K562 (cell line): ENCODE results near the gene JUP. TPM values are rescaled to one million over a fixed set of nuclear protein-coding genes. Genes with fewer than 3 reads are reported as not detected.

Source experiments
- ARID1B ChIP-seq: fragments of 450-650 bp; IDR thresholded peaks from 2 replicates; pipeline ENCODE4 v1.6.1; 2016; ENCODE audit warnings: antibody characterized with exemption, mild to moderate bottlenecking, inconsistent platforms
- DPF2 ChIP-seq: fragments of 450-650 bp; IDR thresholded peaks from 2 replicates; pipeline ENCODE4 v1.6.1; 2016
- HMG20A ChIP-seq: fragments of 450-650 bp; formaldehyde crosslinking; conservative IDR thresholded peaks from 2 replicates; pipeline ENCODE4 v1.4.0; 2020; ENCODE audit warnings: mild to moderate bottlenecking, mixed read lengths
- KAT2B ChIP-seq: IDR thresholded peaks from one replicate; pipeline ENCODE4 v1.6.1; 2012; ENCODE audit warnings: low read depth, mild to moderate bottlenecking, control low read depth, inconsistent platforms, low read length, moderate library complexity
- LCOR ChIP-seq: sonication (generic); formaldehyde crosslinking; IDR thresholded peaks from 2 replicates; pipeline ENCODE4 v1.8.0; 2022; ENCODE audit warnings: mild to moderate bottlenecking, missing genetic modification reagents
- MIER1 ChIP-seq: fragments of 450-650 bp; IDR thresholded peaks from 2 replicates; pipeline ENCODE4 v1.6.1; 2016; ENCODE audit warnings: antibody characterized with exemption, mild to moderate bottlenecking, low read depth
- MTA1 ChIP-seq: fragments of 450-650 bp; IDR thresholded peaks from 2 replicates; pipeline ENCODE4 v1.6.1; 2017; ENCODE audit warnings: borderline replicate concordance
- MXI1 ChIP-seq: IDR thresholded peaks from 2 replicates; pipeline ENCODE4 v1.6.1; 2011; ENCODE audit warnings: low read depth, mild to moderate bottlenecking, improper control_type of control experiment, low read length
- NFE2 ChIP-seq: IDR thresholded peaks from 2 replicates; pipeline ENCODE4 v1.6.1; 2014; ENCODE audit warnings: antibody characterized with exemption, low read depth
- RFX7 ChIP-seq: fragments of 250-450 bp; sonication (Bioruptor Pico); IDR thresholded peaks from 2 replicates; pipeline ENCODE4 v1.5.1; 2021; ENCODE audit warnings: mild to moderate bottlenecking
- RNF2 ChIP-seq: sonication (generic); IDR thresholded peaks from 2 replicates; pipeline ENCODE4 v1.6.1; 2016
- TCF3 ChIP-seq: sonication (generic); formaldehyde crosslinking; IDR thresholded peaks from 2 replicates; pipeline ENCODE4 v1.4.0; 2020; ENCODE audit warnings: mild to moderate bottlenecking, missing genetic modification reagents
- ZBTB17 ChIP-seq: fragments of 450-650 bp; formaldehyde crosslinking; IDR thresholded peaks from 2 replicates; pipeline ENCODE4 v1.4.0; 2020; ENCODE audit warnings: mild to moderate bottlenecking
- ZKSCAN1 ChIP-seq: fragments of 150-350 bp; IDR thresholded peaks from 2 replicates; pipeline ENCODE4 v1.6.1; 2016; ENCODE audit warnings: low read depth, low read length
- ZNF384 ChIP-seq: IDR thresholded peaks from 2 replicates; pipeline ENCODE4 v1.6.1; 2012; ENCODE audit warnings: low read depth, low read length, improper control_type of control experiment
- polyA plus RNA-seq, 8 experiments: library from polyadenylated mRNA; depleted of rRNA in 4 of 8; stranded (reverse) in 5 of 8; unstranded in 3 of 8; fragments of >200 nt; fragmentation: Nextera tagmentation in 2 of 8; fragmentation: Illumina TruSeq in 1 of 8; extraction: Ambion mirVana in 2 of 8; extraction: Trizol in 1 of 8; gene quantifications; 2 replicates each; pipeline versions ENCODE4 v1.2.1 to v1.2.3, GENCODE V29; 2011 to 2014; ENCODE audit warnings: inconsistent platforms in 1 of 8, missing spikeins in 1 of 8
- total RNA-seq, 7 experiments: library from RNA; depleted of rRNA in 6 of 7; stranded (reverse); fragments of >200 nt in 6 of 7; fragmentation: Illumina TruSeq in 2 of 7; extraction: Trizol in 2 of 7; gene quantifications; 2 replicates each; pipeline versions ENCODE4 v1.2.1 to v1.2.3, GENCODE V29; 2011 to 2021; ENCODE audit warnings: low replicate concordance in 1 of 7
- TF ChIP-seq, protein P1 (sequence below): sonication (generic); formaldehyde crosslinking; IDR thresholded peaks from 2 replicates; pipeline ENCODE4 v1.8.0; 2022; ENCODE audit warnings: mild to moderate bottlenecking, missing genetic modification reagents
- TF ChIP-seq, protein P2 (sequence below): fragments of 250-450 bp; sonication (Bioruptor Pico); IDR thresholded peaks from 2 replicates; pipeline ENCODE4 v1.4.0; 2020; ENCODE audit warnings: mild to moderate bottlenecking, moderate library complexity, borderline replicate concordance
- TF ChIP-seq, protein P3 (sequence below): fragments of 450-650 bp; IDR thresholded peaks from 2 replicates; pipeline ENCODE4 v1.6.1; 2018; ENCODE audit not compliant: partially characterized antibody
- TF ChIP-seq, protein P4 (sequence below): fragments of 250-450 bp; sonication (Bioruptor Pico); IDR thresholded peaks from 2 replicates; pipeline ENCODE4 v1.8.0; 2021; ENCODE audit warnings: moderate library complexity, mild to moderate bottlenecking, inconsistent platforms

Gene JUP
- total and polyA plus RNA-seq, 9 of the 15 experiments (the other 6 are each of a cell fraction or from before 2014, with no cell fraction given) = 6.4 to 177 (median 31.2) TPM

DNA sequence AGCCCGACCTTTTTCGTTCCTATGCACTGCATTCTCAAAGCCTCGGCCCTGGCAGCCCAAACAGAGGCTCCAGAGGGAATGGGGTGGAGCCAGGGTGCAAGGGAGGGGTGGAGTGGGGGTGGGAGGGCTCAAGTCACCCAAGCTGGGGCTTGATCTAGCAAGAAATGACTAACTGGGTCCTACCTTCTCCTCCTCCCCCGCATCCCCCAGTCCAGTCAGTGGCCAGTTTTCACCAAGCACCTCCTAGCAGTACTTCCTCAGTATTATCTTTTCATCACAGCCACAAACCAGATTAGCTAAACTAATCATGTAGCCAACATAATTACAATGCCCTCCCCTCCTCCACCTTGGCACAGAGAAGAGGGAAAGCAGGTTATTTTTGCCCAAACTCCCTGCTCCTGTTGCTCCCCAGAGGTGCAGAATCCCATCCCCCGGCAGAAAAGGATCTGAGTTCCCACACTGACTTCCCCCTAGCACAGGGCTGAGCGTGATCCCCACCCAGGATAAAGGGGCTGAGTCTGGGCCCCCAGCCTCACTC is 2.2 kb downstream of the JUP start (continued):
- TF ChIP-seq, protein P1, sequence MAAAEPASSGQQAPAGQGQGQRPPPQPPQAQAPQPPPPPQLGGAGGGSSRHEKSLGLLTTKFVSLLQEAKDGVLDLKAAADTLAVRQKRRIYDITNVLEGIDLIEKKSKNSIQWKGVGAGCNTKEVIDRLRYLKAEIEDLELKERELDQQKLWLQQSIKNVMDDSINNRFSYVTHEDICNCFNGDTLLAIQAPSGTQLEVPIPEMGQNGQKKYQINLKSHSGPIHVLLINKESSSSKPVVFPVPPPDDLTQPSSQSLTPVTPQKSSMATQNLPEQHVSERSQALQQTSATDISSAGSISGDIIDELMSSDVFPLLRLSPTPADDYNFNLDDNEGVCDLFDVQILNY (CRISPR knock-in tag) = no peak
- TF ChIP-seq ZNF384 = no peak
- TF ChIP-seq DPF2 = peak; percentile 94
- peak; percentile 85; the same call in 1 of the 2 replicates for TF ChIP-seq MTA1
- TF ChIP-seq ARID1B = peak; percentile 92
- TF ChIP-seq RNF2 = peak; percentile 72; the same call in 1 of the 2 replicates
- TF ChIP-seq KAT2B = no peak
- TF ChIP-seq, protein P2, sequence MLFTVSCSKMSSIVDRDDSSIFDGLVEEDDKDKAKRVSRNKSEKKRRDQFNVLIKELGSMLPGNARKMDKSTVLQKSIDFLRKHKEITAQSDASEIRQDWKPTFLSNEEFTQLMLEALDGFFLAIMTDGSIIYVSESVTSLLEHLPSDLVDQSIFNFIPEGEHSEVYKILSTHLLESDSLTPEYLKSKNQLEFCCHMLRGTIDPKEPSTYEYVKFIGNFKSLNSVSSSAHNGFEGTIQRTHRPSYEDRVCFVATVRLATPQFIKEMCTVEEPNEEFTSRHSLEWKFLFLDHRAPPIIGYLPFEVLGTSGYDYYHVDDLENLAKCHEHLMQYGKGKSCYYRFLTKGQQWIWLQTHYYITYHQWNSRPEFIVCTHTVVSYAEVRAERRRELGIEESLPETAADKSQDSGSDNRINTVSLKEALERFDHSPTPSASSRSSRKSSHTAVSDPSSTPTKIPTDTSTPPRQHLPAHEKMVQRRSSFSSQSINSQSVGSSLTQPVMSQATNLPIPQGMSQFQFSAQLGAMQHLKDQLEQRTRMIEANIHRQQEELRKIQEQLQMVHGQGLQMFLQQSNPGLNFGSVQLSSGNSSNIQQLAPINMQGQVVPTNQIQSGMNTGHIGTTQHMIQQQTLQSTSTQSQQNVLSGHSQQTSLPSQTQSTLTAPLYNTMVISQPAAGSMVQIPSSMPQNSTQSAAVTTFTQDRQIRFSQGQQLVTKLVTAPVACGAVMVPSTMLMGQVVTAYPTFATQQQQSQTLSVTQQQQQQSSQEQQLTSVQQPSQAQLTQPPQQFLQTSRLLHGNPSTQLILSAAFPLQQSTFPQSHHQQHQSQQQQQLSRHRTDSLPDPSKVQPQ = no peak
- no peak for TF ChIP-seq MIER1
- no peak for TF ChIP-seq ZKSCAN1
- TF ChIP-seq, protein P3, sequence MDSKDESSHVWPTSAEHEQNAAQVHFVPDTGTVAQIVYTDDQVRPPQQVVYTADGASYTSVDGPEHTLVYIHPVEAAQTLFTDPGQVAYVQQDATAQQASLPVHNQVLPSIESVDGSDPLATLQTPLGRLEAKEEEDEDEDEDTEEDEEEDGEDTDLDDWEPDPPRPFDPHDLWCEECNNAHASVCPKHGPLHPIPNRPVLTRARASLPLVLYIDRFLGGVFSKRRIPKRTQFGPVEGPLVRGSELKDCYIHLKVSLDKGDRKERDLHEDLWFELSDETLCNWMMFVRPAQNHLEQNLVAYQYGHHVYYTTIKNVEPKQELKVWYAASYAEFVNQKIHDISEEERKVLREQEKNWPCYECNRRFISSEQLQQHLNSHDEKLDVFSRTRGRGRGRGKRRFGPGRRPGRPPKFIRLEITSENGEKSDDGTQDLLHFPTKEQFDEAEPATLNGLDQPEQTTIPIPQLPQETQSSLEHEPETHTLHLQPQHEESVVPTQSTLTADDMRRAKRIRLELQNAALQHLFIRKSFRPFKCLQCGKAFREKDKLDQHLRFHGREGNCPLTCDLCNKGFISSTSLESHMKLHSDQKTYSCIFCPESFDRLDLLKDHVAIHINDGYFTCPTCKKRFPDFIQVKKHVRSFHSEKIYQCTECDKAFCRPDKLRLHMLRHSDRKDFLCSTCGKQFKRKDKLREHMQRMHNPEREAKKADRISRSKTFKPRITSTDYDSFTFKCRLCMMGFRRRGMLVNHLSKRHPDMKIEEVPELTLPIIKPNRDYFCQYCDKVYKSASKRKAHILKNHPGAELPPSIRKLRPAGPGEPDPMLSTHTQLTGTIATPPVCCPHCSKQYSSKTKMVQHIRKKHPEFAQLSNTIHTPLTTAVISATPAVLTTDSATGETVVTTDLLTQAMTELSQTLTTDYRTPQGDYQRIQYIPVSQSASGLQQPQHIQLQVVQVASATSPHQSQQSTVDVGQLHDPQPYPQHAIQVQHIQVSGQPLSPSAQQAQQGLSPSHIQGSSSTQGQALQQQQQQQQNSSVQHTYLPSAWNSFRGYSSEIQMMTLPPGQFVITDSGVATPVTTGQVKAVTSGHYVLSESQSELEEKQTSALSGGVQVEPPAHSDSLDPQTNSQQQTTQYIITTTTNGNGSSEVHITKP = peak; percentile 88
- no peak for TF ChIP-seq ZBTB17 (CRISPR knock-in tag)
- no peak for TF ChIP-seq MXI1
- TF ChIP-seq HMG20A (CRISPR knock-in tag) = no peak
- 0 out of 2 replicates have a peak, but pooled peaks have one; percentile 19 for TF ChIP-seq TCF3
- TF ChIP-seq, protein P4, sequence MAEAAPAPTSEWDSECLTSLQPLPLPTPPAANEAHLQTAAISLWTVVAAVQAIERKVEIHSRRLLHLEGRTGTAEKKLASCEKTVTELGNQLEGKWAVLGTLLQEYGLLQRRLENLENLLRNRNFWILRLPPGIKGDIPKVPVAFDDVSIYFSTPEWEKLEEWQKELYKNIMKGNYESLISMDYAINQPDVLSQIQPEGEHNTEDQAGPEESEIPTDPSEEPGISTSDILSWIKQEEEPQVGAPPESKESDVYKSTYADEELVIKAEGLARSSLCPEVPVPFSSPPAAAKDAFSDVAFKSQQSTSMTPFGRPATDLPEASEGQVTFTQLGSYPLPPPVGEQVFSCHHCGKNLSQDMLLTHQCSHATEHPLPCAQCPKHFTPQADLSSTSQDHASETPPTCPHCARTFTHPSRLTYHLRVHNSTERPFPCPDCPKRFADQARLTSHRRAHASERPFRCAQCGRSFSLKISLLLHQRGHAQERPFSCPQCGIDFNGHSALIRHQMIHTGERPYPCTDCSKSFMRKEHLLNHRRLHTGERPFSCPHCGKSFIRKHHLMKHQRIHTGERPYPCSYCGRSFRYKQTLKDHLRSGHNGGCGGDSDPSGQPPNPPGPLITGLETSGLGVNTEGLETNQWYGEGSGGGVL (CRISPR knock-in tag) = no peak
- no peak for TF ChIP-seq LCOR
- no peak for TF ChIP-seq RFX7 (CRISPR knock-in tag)
- TF ChIP-seq NFE2 = peak; percentile 7; the same call in 1 of the 2 replicates
